Ovary (tissue), 3 donors: ENCODE results near the gene THEM4.

Experiments used
- EP300 ChIP-seq: sonication (generic); formaldehyde crosslinking; IDR thresholded peaks from one replicate; pipeline ENCODE4 v1.6.1; 2017; ENCODE audit warnings: antibody characterized with exemption
- POLR2A ChIP-seq: fragments of 450-650 bp; IDR thresholded peaks from one replicate; pipeline ENCODE4 v1.6.1; 2017; ENCODE audit warnings: antibody characterized with exemption, mild to moderate bottlenecking, moderate library complexity
- TF ChIP-seq, protein P1 (sequence below), 3 donors: fragments of 450-650 bp in 2 of 3; fragments of 200-600 bp in 1 of 3; IDR thresholded peaks; one replicate each; pipeline versions ENCODE4 v1.5.1 to v1.8.0; 2016 to 2022; ENCODE audit warnings: antibody characterized with exemption in 3 of 3, mild to moderate bottlenecking in 1 of 3
- donor health status: DM: no; HTN: no; CAD: no.

DNA sequence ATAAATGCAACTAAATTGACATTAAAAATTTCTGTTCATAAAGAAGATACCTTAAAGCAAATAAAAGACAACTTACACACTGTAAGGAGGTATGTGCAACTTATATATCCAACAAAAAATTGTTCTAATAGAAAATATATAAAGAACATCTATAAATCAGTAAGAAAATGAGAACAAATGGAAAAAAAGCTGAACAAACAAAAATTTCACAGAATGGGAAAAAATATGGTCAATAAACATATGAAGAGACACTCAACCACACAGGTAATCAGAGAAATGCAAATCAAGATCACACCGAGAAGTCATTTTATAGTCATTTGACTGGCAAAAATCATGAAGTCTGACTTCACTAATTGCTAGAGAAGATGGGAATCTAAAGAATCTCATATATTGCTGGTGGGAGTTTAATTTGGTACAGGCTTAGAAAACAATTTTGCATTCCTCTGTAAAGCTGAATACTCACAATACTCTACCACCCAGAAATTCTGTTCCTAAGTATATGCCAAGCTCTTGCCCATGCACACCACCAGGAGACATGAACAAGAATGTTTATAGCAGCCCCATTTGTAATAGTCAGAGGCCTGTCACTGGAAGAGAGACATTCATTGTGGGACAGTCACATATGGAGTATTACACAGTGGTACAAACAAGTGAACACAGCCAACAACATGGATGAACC lies 33.8 kb downstream of the THEM4 start:
- TF ChIP-seq, protein P1, sequence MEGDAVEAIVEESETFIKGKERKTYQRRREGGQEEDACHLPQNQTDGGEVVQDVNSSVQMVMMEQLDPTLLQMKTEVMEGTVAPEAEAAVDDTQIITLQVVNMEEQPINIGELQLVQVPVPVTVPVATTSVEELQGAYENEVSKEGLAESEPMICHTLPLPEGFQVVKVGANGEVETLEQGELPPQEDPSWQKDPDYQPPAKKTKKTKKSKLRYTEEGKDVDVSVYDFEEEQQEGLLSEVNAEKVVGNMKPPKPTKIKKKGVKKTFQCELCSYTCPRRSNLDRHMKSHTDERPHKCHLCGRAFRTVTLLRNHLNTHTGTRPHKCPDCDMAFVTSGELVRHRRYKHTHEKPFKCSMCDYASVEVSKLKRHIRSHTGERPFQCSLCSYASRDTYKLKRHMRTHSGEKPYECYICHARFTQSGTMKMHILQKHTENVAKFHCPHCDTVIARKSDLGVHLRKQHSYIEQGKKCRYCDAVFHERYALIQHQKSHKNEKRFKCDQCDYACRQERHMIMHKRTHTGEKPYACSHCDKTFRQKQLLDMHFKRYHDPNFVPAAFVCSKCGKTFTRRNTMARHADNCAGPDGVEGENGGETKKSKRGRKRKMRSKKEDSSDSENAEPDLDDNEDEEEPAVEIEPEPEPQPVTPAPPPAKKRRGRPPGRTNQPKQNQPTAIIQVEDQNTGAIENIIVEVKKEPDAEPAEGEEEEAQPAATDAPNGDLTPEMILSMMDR (IDR thresholded peaks at IDR 0.05), result no peak
- TF ChIP-seq POLR2A (no peak), EP300 (no peak)
